IPS-18a (cell line): ENCODE data around the gene DNTT.

Experiments used
- H3K27ac ChIP-seq: one replicate; pipeline ENCODE4 v1.5.1; 2013; ENCODE audit warnings: low read length
- H3K27me3 ChIP-seq: one replicate; pipeline ENCODE4 v1.6.1; 2013; ENCODE audit warnings: mild to moderate bottlenecking, low read length; ENCODE audit not compliant: control insufficient read depth, insufficient read depth
- H3K36me3 ChIP-seq: one replicate; pipeline ENCODE4 v1.6.1; 2013; ENCODE audit warnings: low read depth, low read length; ENCODE audit not compliant: control insufficient read depth
- H3K4me1 ChIP-seq: one replicate; pipeline ENCODE4 v1.6.1; 2013; ENCODE audit warnings: low read depth, low read length; ENCODE audit not compliant: control insufficient read depth
- H3K4me3 ChIP-seq: one replicate; pipeline ENCODE4 v1.5.1; 2013; ENCODE audit warnings: low read length
- H3K9ac ChIP-seq: one replicate; pipeline ENCODE4 v1.6.1; 2013; ENCODE audit warnings: mild to moderate bottlenecking, low read length, moderate library complexity
- H3K9me3 ChIP-seq: one replicate; pipeline ENCODE4 v1.6.1; 2013; ENCODE audit warnings: low read depth, low read length; ENCODE audit not compliant: control insufficient read depth

Gene DNTT

DNA sequence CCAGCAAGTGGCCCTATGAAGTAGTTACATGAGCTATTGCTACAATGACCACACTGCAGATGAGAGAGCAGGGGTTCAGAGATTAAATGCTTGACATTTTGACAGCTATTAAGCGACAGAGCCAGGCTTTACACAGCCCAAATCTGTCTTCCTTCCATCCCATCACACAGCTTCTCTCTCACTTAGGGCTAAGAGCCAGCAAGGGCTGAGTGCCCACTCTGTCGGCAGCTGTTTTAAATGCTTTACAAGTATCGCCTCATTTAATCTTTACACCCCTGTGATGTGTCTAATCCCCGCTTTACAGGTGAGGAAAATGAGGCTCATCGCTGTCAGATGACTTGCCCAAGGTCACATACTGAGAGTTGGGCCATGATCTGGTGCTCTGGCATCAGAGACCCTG lies 69.8 kb downstream of the DNTT start:
- peaks cover 12% of the 10 kb centered on the region for H3K4me1 ChIP-seq

DNA sequence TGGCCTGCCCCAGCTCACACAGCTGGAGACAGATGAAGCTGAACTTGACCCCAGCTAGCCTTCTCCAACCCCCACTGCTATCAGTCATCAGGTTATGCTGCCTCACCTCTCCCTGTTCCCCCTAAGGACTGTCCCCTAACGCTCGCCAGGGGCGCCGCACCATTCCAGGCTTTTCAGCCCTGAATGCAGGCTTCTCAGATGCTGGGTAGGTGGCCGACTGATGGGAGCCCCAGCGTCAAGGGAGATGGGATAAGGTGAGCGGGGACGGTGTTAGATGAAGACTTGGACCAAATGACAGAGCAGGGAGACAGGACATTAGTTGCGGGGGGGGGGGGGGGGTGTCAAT lies 70.4 kb downstream of the DNTT start:
- peaks cover 13% of the 10 kb centered on the region for H3K27me3 ChIP-seq
- peaks cover 12% of the 10 kb centered on the region for H3K4me1 ChIP-seq
- no peaks in the 10 kb centered on the region for H3K36me3 ChIP-seq
- no peak overlapping the region for H3K27ac ChIP-seq
- no peak overlapping the region for H3K9ac ChIP-seq
- no peaks in the 10 kb centered on the region for H3K9me3 ChIP-seq
- H3K4me3 ChIP-seq, result peak overlapping the region; percentile 68

More for the DNA sequence above, 69.8 kb downstream of the DNTT start:
- H3K27ac ChIP-seq, result no peak overlapping the region
- no peaks in the 10 kb centered on the region for H3K36me3 ChIP-seq
- H3K4me3 ChIP-seq, result no peak overlapping the region
- no peak overlapping the region for H3K9ac ChIP-seq
- H3K9me3 ChIP-seq, result no peaks in the 10 kb centered on the region
- H3K27me3 ChIP-seq, result peaks cover 13% of the 10 kb centered on the region

- Histone ChIP-seq H3K9me3 (no peaks in the 10 kb centered on the region), H3K4me3 (peak overlapping the region; percentile 68), H3K27me3 (peaks cover 13% of the 10 kb centered on the region), H3K9ac (peak overlapping the region; percentile 25), H3K27ac (no peak overlapping the region), H3K4me1 (peaks cover 12% of the 10 kb centered on the region), H3K36me3 (no peaks in the 10 kb centered on the region)
These were observed 71.0 kb downstream of the DNTT start for GRCh38 chr10:96374985-96375830.

DNA sequence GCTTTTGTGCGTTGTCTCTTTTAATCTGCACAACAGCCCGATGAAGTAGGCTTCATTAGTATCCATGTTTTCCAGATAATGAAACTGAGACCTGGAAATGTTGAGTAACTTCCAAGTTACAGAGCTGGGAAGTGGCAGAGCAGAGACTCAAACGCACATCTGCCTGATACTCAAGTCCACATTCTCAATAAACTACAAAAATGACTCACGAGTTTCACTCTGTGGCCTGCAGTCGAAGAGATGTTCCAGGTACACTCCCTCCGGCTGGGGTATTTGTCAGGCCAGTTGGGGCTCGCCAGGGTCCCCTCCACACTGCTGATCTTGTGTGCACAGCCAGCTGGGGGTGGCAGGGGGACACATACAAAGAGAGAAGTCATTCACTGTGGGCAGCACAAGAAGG lies 72.2 kb downstream of the DNTT start:
- Histone ChIP-seq H3K4me3 (no peak overlapping the region), H3K36me3 (no peaks in the 10 kb centered on the region), H3K9ac (no peak overlapping the region), H3K9me3 (no peaks in the 10 kb centered on the region), H3K27ac (no peak overlapping the region), H3K27me3 (peaks cover 13% of the 10 kb centered on the region), H3K4me1 (peaks cover 12% of the 10 kb centered on the region)

DNA sequence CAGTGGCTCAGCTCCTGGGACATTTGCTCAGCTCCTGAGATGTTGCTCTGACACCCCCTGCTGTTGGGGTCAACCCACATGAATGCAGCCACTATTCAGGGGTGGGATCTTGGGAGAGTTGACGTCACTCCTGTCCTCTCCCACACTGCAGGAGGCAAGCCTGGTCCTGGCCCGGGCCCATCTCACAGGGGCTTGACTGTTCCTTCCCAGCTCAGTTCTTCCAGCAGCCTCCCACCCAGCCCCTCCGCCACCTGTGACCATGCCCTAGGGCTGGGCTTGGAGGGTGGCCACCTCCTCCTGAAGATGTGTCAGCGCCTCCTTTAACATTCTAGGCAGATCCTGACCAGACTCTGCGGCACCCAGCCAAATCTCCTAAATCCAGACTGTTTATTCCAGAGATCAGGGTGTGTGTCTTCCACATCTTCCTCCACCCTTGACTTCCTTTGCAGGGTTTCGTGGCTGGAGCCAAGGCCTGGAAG lies 73.6 kb downstream of the DNTT start:
- Histone ChIP-seq H3K4me1 (peaks cover 9% of the 10 kb centered on the region), H3K4me3 (no peak overlapping the region), H3K9me3 (no peaks in the 10 kb centered on the region), H3K27me3 (peaks cover 13% of the 10 kb centered on the region), H3K36me3 (no peaks in the 10 kb centered on the region), H3K27ac (no peak overlapping the region), H3K9ac (no peak overlapping the region)

GRCh38 chr10:96378741-96379140 lies 74.5 kb downstream of the DNTT start:
- H3K27me3 ChIP-seq, result peaks cover 13% of the 10 kb centered on the region
- no peak overlapping the region for H3K27ac ChIP-seq
- H3K9me3 ChIP-seq, result no peaks in the 10 kb centered on the region
- H3K4me1 ChIP-seq, result peaks cover 9% of the 10 kb centered on the region
- H3K4me3 ChIP-seq, result no peak overlapping the region
- H3K36me3 ChIP-seq, result no peaks in the 10 kb centered on the region
- H3K9ac ChIP-seq, result no peak overlapping the region

DNA sequence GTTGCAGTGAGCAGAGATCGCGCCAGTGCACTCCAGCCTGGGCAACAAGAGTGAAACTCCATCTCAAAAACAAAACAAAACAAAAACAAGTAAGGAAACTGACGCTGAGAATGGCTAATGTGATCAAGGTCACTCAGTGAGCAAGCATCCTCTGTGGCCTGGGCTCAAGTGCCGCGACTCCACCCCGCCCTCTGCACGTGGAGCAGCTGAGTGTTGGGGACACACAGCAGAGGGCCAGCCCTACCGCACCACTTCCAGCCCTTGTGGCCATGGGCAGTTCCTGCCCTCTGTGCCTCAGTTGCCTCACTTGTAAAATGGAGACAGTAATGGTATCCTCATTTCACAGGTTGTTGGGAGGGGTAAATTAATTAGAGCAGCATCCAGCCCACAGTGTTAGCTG lies 75.5 kb downstream of the DNTT start:
- H3K4me3 ChIP-seq, result no peak overlapping the region
- no peak overlapping the region for H3K9ac ChIP-seq
- peaks cover 4% of the 10 kb centered on the region for H3K4me1 ChIP-seq
- peaks cover 3% of the 10 kb centered on the region for H3K27me3 ChIP-seq
- no peaks in the 10 kb centered on the region for H3K36me3 ChIP-seq
- H3K27ac ChIP-seq, result no peak overlapping the region
- no peaks in the 10 kb centered on the region for H3K9me3 ChIP-seq

- Histone ChIP-seq H3K27ac (no peak overlapping the region), H3K4me3 (no peak overlapping the region)
These were observed 76.6 kb downstream of the DNTT start for GRCh38 chr10:96380821-96381220.

GRCh38 chr10:96384506-96384905 lies 80.3 kb downstream of the DNTT start:
- Histone ChIP-seq H3K27ac (no peak overlapping the region), H3K4me1 (no peaks in the 10 kb centered on the region), H3K9me3 (no peaks in the 10 kb centered on the region), H3K4me3 (no peak overlapping the region), H3K27me3 (no peaks in the 10 kb centered on the region), H3K36me3 (no peaks in the 10 kb centered on the region), H3K9ac (no peak overlapping the region)

More at GRCh38 chr10:96380821-96381220, 76.6 kb downstream of the DNTT start:
- no peaks in the 10 kb centered on the region for H3K36me3 ChIP-seq
- no peaks in the 10 kb centered on the region for H3K9me3 ChIP-seq
- H3K27me3 ChIP-seq, result no peaks in the 10 kb centered on the region
- H3K4me1 ChIP-seq, result no peaks in the 10 kb centered on the region
- H3K9ac ChIP-seq, result no peak overlapping the region

DNA sequence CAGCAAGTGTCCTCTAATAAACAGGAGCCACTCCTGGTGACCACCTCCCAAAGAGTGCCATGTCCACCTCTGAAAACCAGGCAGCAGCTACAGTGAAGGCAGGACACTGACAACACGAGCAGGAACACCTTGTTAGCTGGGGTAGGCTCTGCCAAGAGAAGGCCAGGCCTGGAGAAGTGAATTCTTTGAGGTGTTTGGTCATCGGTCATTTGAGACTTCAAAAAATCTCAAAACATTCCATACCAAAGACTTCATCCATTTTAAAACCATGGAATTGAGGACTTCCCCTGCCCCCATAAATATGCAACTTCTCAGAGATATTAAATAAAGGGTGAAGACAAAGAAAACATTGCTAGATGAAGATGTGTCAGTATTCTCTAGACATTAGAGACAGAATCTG lies 82.9 kb downstream of the DNTT start:
- Histone ChIP-seq H3K27me3 (no peaks in the 10 kb centered on the region), H3K27ac (no peak overlapping the region), H3K9ac (no peak overlapping the region), H3K4me1 (no peaks in the 10 kb centered on the region), H3K4me3 (no peak overlapping the region), H3K9me3 (no peaks in the 10 kb centered on the region), H3K36me3 (no peaks in the 10 kb centered on the region)

GRCh38 chr10:96387601-96388000 lies 83.4 kb downstream of the DNTT start:
- no peaks in the 10 kb centered on the region for H3K4me1 ChIP-seq
- no peak overlapping the region for H3K4me3 ChIP-seq
- no peaks in the 10 kb centered on the region for H3K27me3 ChIP-seq
- no peak overlapping the region for H3K27ac ChIP-seq
- H3K9me3 ChIP-seq, result no peaks in the 10 kb centered on the region
- no peak overlapping the region for H3K9ac ChIP-seq
- H3K36me3 ChIP-seq, result no peaks in the 10 kb centered on the region
